SIG-M5 treated with dmso at 0.1 percent for 504 hours (cell line): ENCODE data around the gene KBTBD8.

Source experiments
- DNase-seq: peaks from one replicate; lab custom pipeline; 2025; ENCODE audit not compliant: unreplicated experiment; lab: John Stamatoyannopoulos, UW

The KBTBD8 gene

DNA sequence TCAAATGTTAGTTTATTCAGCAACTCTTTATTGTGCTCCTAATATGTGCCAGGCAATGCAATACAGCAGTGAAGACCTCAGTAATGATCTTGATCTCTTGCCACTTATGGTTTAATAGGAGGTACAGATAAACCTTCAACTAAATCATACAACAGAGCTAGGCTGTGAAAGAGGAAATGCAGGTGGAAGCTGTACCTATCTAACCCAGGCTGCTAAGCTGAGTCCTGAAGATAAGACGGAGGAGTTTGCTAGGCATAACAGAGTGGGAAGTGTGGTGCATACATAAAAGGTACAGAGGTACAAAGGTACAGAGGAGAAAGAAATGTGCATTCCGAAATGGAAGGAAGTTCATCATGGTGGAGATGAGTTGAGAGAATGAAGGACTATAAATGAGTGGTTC is 35.0 kb downstream of the KBTBD8 start:
- no peak for DNase-seq

DNA sequence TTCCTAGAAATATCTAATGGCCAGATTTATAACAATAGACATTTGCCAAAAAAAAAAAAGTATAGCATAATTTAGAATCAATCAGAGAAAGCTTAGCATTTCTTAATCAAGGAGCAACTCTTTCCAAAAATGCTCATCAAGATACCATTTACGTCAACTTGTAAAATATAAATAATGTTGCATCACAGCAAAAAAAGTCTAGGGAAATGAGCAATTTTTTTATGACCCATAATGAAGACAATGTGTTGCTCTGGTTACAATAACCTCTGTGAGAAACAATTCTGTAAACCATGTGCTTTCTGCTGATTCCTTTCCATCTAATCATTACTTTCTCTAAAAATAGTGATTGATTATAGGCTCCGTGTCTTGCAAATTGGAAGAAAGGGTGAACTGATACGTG is 36.3 kb downstream of the KBTBD8 start:
- DNase-seq = no peak

DNA sequence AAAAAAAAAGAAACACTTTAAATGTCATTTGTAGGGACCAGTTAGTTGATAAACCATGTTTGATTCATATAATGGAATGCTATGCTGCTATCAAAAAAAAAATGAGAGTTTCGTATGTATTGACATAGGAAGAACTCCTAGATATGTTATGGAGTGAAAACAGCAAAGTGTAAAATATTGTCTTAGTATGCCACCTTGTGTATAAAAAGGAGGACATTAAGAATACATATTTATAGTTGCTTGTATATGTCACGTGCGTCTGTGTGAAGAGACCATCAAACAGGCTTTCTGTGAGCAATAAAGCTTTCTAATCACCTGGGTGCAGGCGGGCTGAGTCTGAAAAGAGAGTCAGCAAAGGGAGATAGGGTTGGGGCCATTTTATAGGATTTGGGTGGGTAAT is 39.5 kb downstream of the KBTBD8 start:
- no peak for DNase-seq

GRCh38 chr3:67044295-67044694 is 46.2 kb downstream of the KBTBD8 start:
- no peak for DNase-seq

DNA sequence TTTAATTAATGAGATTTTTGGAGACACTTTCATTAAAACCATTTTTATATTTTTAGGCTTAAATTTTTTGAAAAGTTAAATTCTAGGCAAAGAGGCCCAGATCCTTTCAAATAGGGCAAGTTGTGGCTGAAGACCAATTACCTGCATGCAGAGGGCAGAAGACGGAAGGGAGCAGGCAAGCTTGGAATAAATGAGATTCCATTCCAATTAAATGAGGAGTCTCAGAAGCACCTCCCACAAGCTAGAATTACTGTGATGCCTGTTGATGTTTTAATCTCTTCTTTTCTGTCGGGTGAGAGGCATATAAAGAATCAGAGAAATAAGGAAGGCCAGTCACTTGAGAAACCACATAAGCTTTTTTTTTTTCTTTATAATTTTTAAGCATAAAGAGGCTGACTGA is 46.8 kb downstream of the KBTBD8 start:
- DNase-seq = no peak

GRCh38 chr3:67045711-67046465 is 47.8 kb downstream of the KBTBD8 start:
- DNase-seq = no peak

DNA sequence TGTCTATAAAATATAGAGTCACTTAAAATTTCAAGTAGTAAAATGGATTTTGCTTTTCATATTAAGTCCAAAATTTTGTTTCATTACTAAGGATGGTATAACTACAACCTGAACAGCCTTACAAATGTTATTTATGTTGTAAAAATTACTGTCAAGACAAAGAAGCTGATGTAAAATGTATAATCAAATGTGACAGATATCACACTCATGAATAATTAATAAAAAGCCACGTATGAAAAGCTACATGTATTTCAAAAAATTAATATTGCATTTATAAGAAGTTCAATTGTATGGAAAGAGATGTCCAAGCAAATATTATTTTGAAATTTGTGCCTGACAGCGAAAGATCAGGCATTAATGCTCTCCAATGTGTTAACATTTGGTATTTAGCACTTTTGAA is 48.9 kb downstream of the KBTBD8 start:
- no peak for DNase-seq

- DNase-seq = peak; percentile 60
Observed at GRCh38 chr3:67048067-67048714, 50.1 kb downstream of the KBTBD8 start.

DNA sequence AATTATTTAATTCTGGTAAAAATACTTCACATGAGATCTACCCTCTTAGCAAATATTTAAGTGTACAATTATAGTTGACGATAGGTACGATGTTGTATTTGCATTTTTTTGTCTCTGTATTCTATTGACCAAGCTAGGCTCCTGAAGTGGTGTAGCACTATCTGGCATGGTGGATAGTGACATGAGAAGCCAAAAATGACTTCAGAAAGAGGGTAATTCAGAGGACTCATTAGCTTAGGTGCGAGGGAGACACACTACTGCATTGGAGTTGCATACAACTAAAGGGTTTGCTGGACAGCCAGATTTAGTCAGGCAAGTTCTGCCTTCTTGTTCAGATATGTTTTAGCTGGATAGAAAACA is 50.6 kb downstream of the KBTBD8 start:
- no peak for DNase-seq

DNA sequence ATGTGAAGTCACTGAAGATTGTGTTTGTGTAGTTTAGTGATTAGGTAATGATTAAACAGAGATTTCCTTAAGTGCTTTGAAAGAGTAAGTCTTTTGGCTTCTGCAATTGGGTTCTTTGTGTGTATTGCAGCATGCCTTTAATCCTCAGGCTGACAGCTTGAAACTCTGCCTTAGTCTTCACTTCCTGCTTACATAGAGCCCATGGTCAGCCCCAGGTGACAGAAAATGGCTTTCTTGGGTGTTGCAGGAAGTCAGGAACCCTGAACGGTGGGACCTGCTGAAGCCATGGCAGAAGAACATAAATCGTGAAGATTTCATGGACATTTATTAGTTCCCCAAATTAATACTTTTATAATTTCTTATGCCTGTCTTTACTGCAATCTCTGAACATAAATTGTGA is 61.3 kb downstream of the KBTBD8 start:
- no peak for DNase-seq
